ENCODE measurements around the gene NNT. TPM values are rescaled to one million over a fixed set of nuclear protein-coding genes. Genes with fewer than 3 reads are reported as not detected.
A peak's percentile ranks its signal among the peaks of the same experiment; 100 is the strongest.

The NNT gene
- total RNA-seq, 6 donors from 2014 or later = 18.5 to 63.6 (median 49.7) TPM

- TF ChIP-seq POLR2A (IDR thresholded peaks at IDR 0.05) (no peak), CTCF (IDR thresholded peaks at IDR 0.05) (no peak), POLR2AphosphoS5 (IDR thresholded peaks at IDR 0.05) (no peak), EP300 (IDR thresholded peaks at IDR 0.05) (no peak)
- H3K4me1 ChIP-seq = peaks cover 0 to 1% (median under 1%) of the 10 kb centered on the region in 4 donors
- DNase-seq (no peak), ATAC-seq (ENCODE audit: low FRiP score in 2 of 2) (no peak)
- H3K9me3 ChIP-seq = no peaks in the 10 kb centered on the region
- no peak overlapping the region for H3K4me3 ChIP-seq
- H3K27me3 ChIP-seq = no peaks in the 10 kb centered on the region
- H3K36me3 ChIP-seq = peaks cover 11 to 80% (median 26%) of the 10 kb centered on the region in 4 donors
- H3K27ac ChIP-seq = no peak overlapping the region
These were observed 44.8 kb downstream of the NNT start for GRCh38 chr5:43647789-43648188.

GRCh38 chr5:43648499-43649124 is 45.6 kb downstream of the NNT start:
- WGBS, 2 donors = 74 to 81% methylated on average over 2 of the region's 2 CpGs
- peak in 1 of 2 donors; percentile 47 for ATAC-seq (ENCODE audit: low FRiP score in 2 of 2)
- TF ChIP-seq POLR2A (IDR thresholded peaks at IDR 0.05) (no peak), EP300 (IDR thresholded peaks at IDR 0.05) (no peak), POLR2AphosphoS5 (IDR thresholded peaks at IDR 0.05) (no peak), CTCF (IDR thresholded peaks at IDR 0.05) (no peak)
- no peak for DNase-seq
- no peaks in the 10 kb centered on the region for H3K27me3 ChIP-seq
- no peak overlapping the region for H3K27ac ChIP-seq
- peaks cover 14 to 88% (median 29%) of the 10 kb centered on the region in 4 donors for H3K36me3 ChIP-seq
- H3K4me1 ChIP-seq = no peaks in the 10 kb centered on the region
- no peak overlapping the region for H3K4me3 ChIP-seq
- H3K9me3 ChIP-seq = no peaks in the 10 kb centered on the region

GRCh38 chr5:43649256-43649655 is 46.3 kb downstream of the NNT start:
- Histone ChIP-seq H3K27me3 (no peaks in the 10 kb centered on the region), H3K4me3 (no peak overlapping the region), H3K4me1 (no peaks in the 10 kb centered on the region), H3K27ac (no peak overlapping the region), H3K36me3 (peaks cover 14 to 95% (median 29%) of the 10 kb centered on the region in 4 donors), H3K9me3 (no peaks in the 10 kb centered on the region)
- ATAC-seq (ENCODE audit: low FRiP score in 2 of 2) (peak in 1 of 2 donors; percentile 52), DNase-seq (no peak)
- TF ChIP-seq CTCF (IDR thresholded peaks at IDR 0.05) (no peak), POLR2AphosphoS5 (IDR thresholded peaks at IDR 0.05) (no peak), POLR2A (IDR thresholded peaks at IDR 0.05) (no peak), EP300 (IDR thresholded peaks at IDR 0.05) (no peak)
- 64 to 74% methylated on average over 2 of the region's 2 CpGs for WGBS, 2 donors

GRCh38 chr5:43652537-43653302 is 49.7 kb downstream of the NNT start:
- no peak for TF ChIP-seq EP300 (IDR thresholded peaks at IDR 0.05)
- no peak for TF ChIP-seq POLR2AphosphoS5 (IDR thresholded peaks at IDR 0.05)
- no peak for TF ChIP-seq CTCF (IDR thresholded peaks at IDR 0.05)
- no peak for TF ChIP-seq POLR2A (IDR thresholded peaks at IDR 0.05)
- DNase-seq = no peak
- H3K36me3 ChIP-seq = peaks cover 17 to 93% (median 33%) of the 10 kb centered on the region in 4 donors
- no peak overlapping the region for H3K27ac ChIP-seq
- H3K27me3 ChIP-seq = no peaks in the 10 kb centered on the region
- no peak overlapping the region for H3K4me3 ChIP-seq
- H3K4me1 ChIP-seq = no peaks in the 10 kb centered on the region
- ATAC-seq (ENCODE audit: low FRiP score in 2 of 2) = no peak
- H3K9me3 ChIP-seq = no peaks in the 10 kb centered on the region
- WGBS, 2 donors = 95 to 96% methylated on average over 6 of the region's 6 CpGs
